ENCODE measurements around the gene IFNA21. TPM values are rescaled to one million over a fixed set of nuclear protein-coding genes. Genes with fewer than 3 reads are reported as not detected.
"Not testable (repeated sequence)": the region's sequence is repeated elsewhere in the genome, so short reads cannot be mapped to it uniquely, and the experiment has no call there.

IFNA21 gene
- total and polyA plus RNA-seq, 2 donors (not counting 1 experiment from before 2014, with no cell fraction given): not detected

DNA sequence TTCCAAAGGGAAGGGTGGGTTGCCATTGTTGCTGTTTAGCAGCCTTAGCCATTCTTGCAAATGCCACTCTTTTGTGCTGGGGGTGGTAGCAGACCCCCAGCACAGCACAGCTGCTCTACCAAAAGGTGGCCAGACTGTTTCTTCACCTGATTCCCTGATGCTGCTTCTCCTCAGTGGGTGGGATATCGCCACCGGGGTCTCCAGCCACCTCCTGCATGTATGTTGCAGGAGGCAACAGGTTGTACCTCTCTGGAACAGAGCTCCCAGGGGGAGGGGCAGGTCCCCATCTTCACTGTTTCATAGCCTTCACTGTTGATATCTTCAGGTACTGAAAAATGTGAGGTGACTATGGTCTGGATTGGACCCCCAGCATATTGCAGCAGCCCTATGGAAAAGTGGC lies 44.3 kb upstream of the IFNA21 start:
- CTCF ChIA-PET: interaction anchor here (1.5 to 1.6 kb wide), 2 partner anchors 25 to 107 kb away, joined by 3 to 4 read pairs; no protein-coding TSS in a partner anchor
- H4K20me1 ChIP-seq (ENCODE audit: control insufficient read depth, insufficient read depth, low read length, poor library complexity, severe bottlenecking); H3K9me3 Mint-ChIP-seq (ENCODE audit: insufficient read depth); POLR2A ChIA-PET; H3K4me2 ChIP-seq (replicated peaks; ENCODE audit: low read depth, low read length, poor library complexity, severe bottlenecking); H3K79me2 ChIP-seq (ENCODE audit: control insufficient read depth, insufficient read depth, low read length); H3K4me3 Mint-ChIP-seq; H3K9ac ChIP-seq (ENCODE audit: low read length); H3K4me3 ChIP-seq (ENCODE audit: control extremely low read depth in 1 of 5, extremely low read depth in 1 of 5, insufficient read depth in 1 of 5, low read depth in 2 of 5, low read length in 4 of 5); ATAC-seq (ENCODE audit: low read depth); H3K9me3 ChIP-seq (ENCODE audit: control extremely low read depth in 1 of 3, control insufficient read depth in 2 of 3, insufficient read depth in 1 of 3, low read length in 2 of 3); H3K36me3 ChIP-seq (replicated peaks in 1 of 2; ENCODE audit: control extremely low read depth in 1 of 2, control insufficient read depth in 1 of 2, extremely low read depth in 1 of 2, insufficient read depth in 2 of 2, low read length in 1 of 2); DNase-seq; H3K27ac Mint-ChIP-seq; H3K4me1 ChIP-seq (ENCODE audit: control insufficient read depth in 2 of 2, insufficient read depth in 2 of 2, low read length in 2 of 2); H3K4me1 Mint-ChIP-seq; H3K27me3 ChIP-seq (replicated peaks in 1 of 4; ENCODE audit: control extremely low read depth in 1 of 4, control insufficient read depth in 3 of 4, insufficient read depth in 4 of 4, low read length in 3 of 4); intact Hi-C loops (cut with micrococcal nuclease); H2AFZ ChIP-seq (ENCODE audit: insufficient read depth, low read depth, low read length, poor library complexity, severe bottlenecking); H3K27ac ChIP-seq (ENCODE audit: low read length in 2 of 2): not testable (repeated sequence)
- no CpG with 5 or more reads among the region's 2 CpGs for WGBS (ENCODE audit: insufficient coverage)
- H3K27me3 Mint-ChIP-seq: peaks cover 13% of the 10 kb centered on the region

- CTCF ChIA-PET: interaction anchor here (1.5 to 1.6 kb wide), 2 partner anchors 25 to 108 kb away, joined by 3 to 4 read pairs; no protein-coding TSS in a partner anchor
Observed at GRCh38 chr9:21210311-21210710, 43.9 kb upstream of the IFNA21 start.

GRCh38 chr9:21207043-21207442 lies 40.6 kb upstream of the IFNA21 start, which contains the start of gene IFNA10:
IFNA10 (minus strand) TSS chr9:21207143; CDS start chr9:21207097, 46 bp downstream.
- CTCF ChIA-PET; H3K27ac Mint-ChIP-seq; H3K36me3 ChIP-seq (replicated peaks in 1 of 2; ENCODE audit: control extremely low read depth in 1 of 2, control insufficient read depth in 1 of 2, extremely low read depth in 1 of 2, insufficient read depth in 2 of 2, low read length in 1 of 2); H3K9me3 Mint-ChIP-seq (ENCODE audit: insufficient read depth); H3K27me3 ChIP-seq (replicated peaks in 1 of 4; ENCODE audit: control extremely low read depth in 1 of 4, control insufficient read depth in 3 of 4, insufficient read depth in 4 of 4, low read length in 3 of 4); H3K4me3 Mint-ChIP-seq; POLR2A ChIA-PET; ATAC-seq (ENCODE audit: low read depth); H3K4me1 Mint-ChIP-seq; intact Hi-C loops (cut with micrococcal nuclease); DNase-seq; H3K27ac ChIP-seq (ENCODE audit: low read length in 2 of 2); H3K9ac ChIP-seq (ENCODE audit: low read length); H2AFZ ChIP-seq (ENCODE audit: insufficient read depth, low read depth, low read length, poor library complexity, severe bottlenecking); H4K20me1 ChIP-seq (ENCODE audit: control insufficient read depth, insufficient read depth, low read length, poor library complexity, severe bottlenecking); H3K4me1 ChIP-seq (ENCODE audit: control insufficient read depth in 2 of 2, insufficient read depth in 2 of 2, low read length in 2 of 2); H3K9me3 ChIP-seq (ENCODE audit: control extremely low read depth in 1 of 3, control insufficient read depth in 2 of 3, insufficient read depth in 1 of 3, low read length in 2 of 3); H3K4me2 ChIP-seq (replicated peaks; ENCODE audit: low read depth, low read length, poor library complexity, severe bottlenecking); H3K4me3 ChIP-seq (ENCODE audit: control extremely low read depth in 1 of 5, extremely low read depth in 1 of 5, insufficient read depth in 1 of 5, low read depth in 2 of 5, low read length in 4 of 5); H3K79me2 ChIP-seq (ENCODE audit: control insufficient read depth, insufficient read depth, low read length): not testable (repeated sequence)
- peaks cover 17% of the 10 kb centered on the region for H3K27me3 Mint-ChIP-seq
- WGBS (ENCODE audit: insufficient coverage): no CpG with 5 or more reads among the region's 3 CpGs

More at GRCh38 chr9:21210311-21210710, 43.9 kb upstream of the IFNA21 start:
- H4K20me1 ChIP-seq (ENCODE audit: control insufficient read depth, insufficient read depth, low read length, poor library complexity, severe bottlenecking): no peaks in the 10 kb centered on the region
- H3K4me2 ChIP-seq (replicated peaks; ENCODE audit: low read depth, low read length, poor library complexity, severe bottlenecking): no peak overlapping the region
- WGBS (ENCODE audit: insufficient coverage): 96% methylated on average over 7 of the region's 7 CpGs
- H3K4me3 Mint-ChIP-seq: no peak overlapping the region
- H3K27me3 Mint-ChIP-seq: peaks cover 13% of the 10 kb centered on the region
- no peaks in the 10 kb centered on the region for H3K79me2 ChIP-seq (ENCODE audit: control insufficient read depth, insufficient read depth, low read length)
- H3K27ac Mint-ChIP-seq: no peak overlapping the region
- H3K36me3 ChIP-seq (replicated peaks in 1 of 2; ENCODE audit: control extremely low read depth in 1 of 2, control insufficient read depth in 1 of 2, extremely low read depth in 1 of 2, insufficient read depth in 2 of 2, low read length in 1 of 2): no peaks in the 10 kb centered on the region
- no peak overlapping the region for H3K4me3 ChIP-seq (ENCODE audit: control extremely low read depth in 1 of 5, extremely low read depth in 1 of 5, insufficient read depth in 1 of 5, low read depth in 2 of 5, low read length in 4 of 5)
- H3K9ac ChIP-seq (ENCODE audit: low read length): no peak overlapping the region
- H3K4me1 Mint-ChIP-seq: peaks cover 2% of the 10 kb centered on the region
- POLR2A ChIA-PET: no interaction called here
- TF ChIP-seq, protein P1, sequence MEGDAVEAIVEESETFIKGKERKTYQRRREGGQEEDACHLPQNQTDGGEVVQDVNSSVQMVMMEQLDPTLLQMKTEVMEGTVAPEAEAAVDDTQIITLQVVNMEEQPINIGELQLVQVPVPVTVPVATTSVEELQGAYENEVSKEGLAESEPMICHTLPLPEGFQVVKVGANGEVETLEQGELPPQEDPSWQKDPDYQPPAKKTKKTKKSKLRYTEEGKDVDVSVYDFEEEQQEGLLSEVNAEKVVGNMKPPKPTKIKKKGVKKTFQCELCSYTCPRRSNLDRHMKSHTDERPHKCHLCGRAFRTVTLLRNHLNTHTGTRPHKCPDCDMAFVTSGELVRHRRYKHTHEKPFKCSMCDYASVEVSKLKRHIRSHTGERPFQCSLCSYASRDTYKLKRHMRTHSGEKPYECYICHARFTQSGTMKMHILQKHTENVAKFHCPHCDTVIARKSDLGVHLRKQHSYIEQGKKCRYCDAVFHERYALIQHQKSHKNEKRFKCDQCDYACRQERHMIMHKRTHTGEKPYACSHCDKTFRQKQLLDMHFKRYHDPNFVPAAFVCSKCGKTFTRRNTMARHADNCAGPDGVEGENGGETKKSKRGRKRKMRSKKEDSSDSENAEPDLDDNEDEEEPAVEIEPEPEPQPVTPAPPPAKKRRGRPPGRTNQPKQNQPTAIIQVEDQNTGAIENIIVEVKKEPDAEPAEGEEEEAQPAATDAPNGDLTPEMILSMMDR (IDR thresholded peaks at IDR 0.05): no peak
- TF ChIP-seq EZH2 (IDR thresholded peaks at IDR 0.05; ENCODE audit: borderline replicate concordance, insufficient read depth, low read depth, low read length, poor library complexity, severe bottlenecking): no peak
- no peaks in the 10 kb centered on the region for H3K9me3 ChIP-seq (ENCODE audit: control extremely low read depth in 1 of 3, control insufficient read depth in 2 of 3, insufficient read depth in 1 of 3, low read length in 2 of 3)
- ATAC-seq (ENCODE audit: low read depth) (no peak), DNase-seq (no peak)
- H3K4me1 ChIP-seq (ENCODE audit: control insufficient read depth in 2 of 2, insufficient read depth in 2 of 2, low read length in 2 of 2): no peaks in the 10 kb centered on the region
- H3K9me3 Mint-ChIP-seq (ENCODE audit: insufficient read depth): no peaks in the 10 kb centered on the region
- no peak overlapping the region for H2AFZ ChIP-seq (ENCODE audit: insufficient read depth, low read depth, low read length, poor library complexity, severe bottlenecking)
- intact Hi-C loops (cut with micrococcal nuclease): no loop called here
- H3K27me3 ChIP-seq (replicated peaks in 1 of 4; ENCODE audit: control extremely low read depth in 1 of 4, control insufficient read depth in 3 of 4, insufficient read depth in 4 of 4, low read length in 3 of 4): peaks cover 0 to 5% (median 0%) of the 10 kb centered on the region in 4 experiments
- H3K27ac ChIP-seq (ENCODE audit: low read length in 2 of 2): no peak overlapping the region
